H9 (cell line): ENCODE results near the gene CSNK1A1. TPM values are rescaled to one million over a fixed set of nuclear protein-coding genes. Genes with fewer than 3 reads are reported as not detected.

ENCODE experiments used
- DNase-seq: peaks from one replicate; pipeline ENCODE4 v3.0.0-alpha.2; 2017
- H2AFZ ChIP-seq: one replicate; pipeline ENCODE4 v1.6.1; 2013; ENCODE audit warnings: mild to moderate bottlenecking, low read length, control low read depth, moderate library complexity
- H2AK5ac ChIP-seq: 2 replicates; pipeline ENCODE4 v1.6.1; 2013; ENCODE audit warnings: low read length, control low read depth, mixed read lengths; ENCODE audit not compliant: insufficient read length
- H2BK120ac ChIP-seq: one replicate; pipeline ENCODE4 v1.6.1; 2013; ENCODE audit warnings: low read depth, mild to moderate bottlenecking, low read length, control low read depth, inconsistent platforms; ENCODE audit not compliant: poor library complexity, severe bottlenecking
- H2BK12ac ChIP-seq: 2 replicates; pipeline ENCODE4 v1.6.1; 2013; ENCODE audit warnings: low read length, control low read depth, mixed read lengths, low read depth; ENCODE audit not compliant: insufficient read length
- H2BK15ac ChIP-seq: 2 replicates; pipeline ENCODE4 v1.6.1; 2013; ENCODE audit warnings: low read depth, low read length, control low read depth
- H2BK20ac ChIP-seq: one replicate; pipeline ENCODE4 v1.6.1; 2013; ENCODE audit warnings: low read depth, mild to moderate bottlenecking, low read length, control low read depth, inconsistent platforms; ENCODE audit not compliant: poor library complexity, severe bottlenecking
- H2BK5ac ChIP-seq: 2 replicates; pipeline ENCODE4 v1.6.1; 2013; ENCODE audit warnings: low read length, control low read depth, mixed read lengths; ENCODE audit not compliant: insufficient read length
- H3K14ac ChIP-seq: 2 replicates; pipeline ENCODE4 v1.6.1; 2013; ENCODE audit warnings: low read length, control low read depth; ENCODE audit not compliant: insufficient read depth
- H3K18ac ChIP-seq: 2 replicates; pipeline ENCODE4 v1.6.1; 2013; ENCODE audit warnings: low read depth, mild to moderate bottlenecking, mixed read lengths, low read length, control low read depth; ENCODE audit not compliant: insufficient read length
- H3K23ac ChIP-seq: 2 replicates; pipeline ENCODE4 v1.6.1; 2013; ENCODE audit warnings: low read length, control low read depth, mixed read lengths, low read depth; ENCODE audit not compliant: insufficient read length
- H3K23me2 ChIP-seq: 2 replicates; pipeline ENCODE4 v1.6.1; 2013; ENCODE audit warnings: low read depth, mild to moderate bottlenecking, mixed read lengths, low read length, control low read depth; ENCODE audit not compliant: insufficient read length, poor library complexity, severe bottlenecking
- H3K27ac ChIP-seq: 2 replicates; pipeline ENCODE4 v1.5.1; 2013; ENCODE audit warnings: low read length, control low read depth, mixed read lengths, low read depth; ENCODE audit not compliant: insufficient read length
- H3K27me3 ChIP-seq: 2 replicates; pipeline ENCODE4 v1.6.1; 2013; ENCODE audit warnings: low read length, control low read depth, inconsistent platforms; ENCODE audit not compliant: insufficient read depth
- H3K4ac ChIP-seq: 2 replicates; pipeline ENCODE4 v1.6.1; 2013; ENCODE audit warnings: low read depth, mild to moderate bottlenecking, control low read depth, inconsistent platforms, low read length, moderate library complexity
- H3K4me1 ChIP-seq: 2 replicates; pipeline ENCODE4 v1.6.1; 2013; ENCODE audit warnings: low read length, control low read depth, inconsistent platforms; ENCODE audit not compliant: insufficient read depth
- H3K4me2 ChIP-seq: 2 replicates; pipeline ENCODE4 v1.6.1; 2013; ENCODE audit warnings: low read length, control low read depth, mixed read lengths; ENCODE audit not compliant: insufficient read length, insufficient read depth
- H3K56ac ChIP-seq: 2 replicates; pipeline ENCODE4 v1.6.1; 2013; ENCODE audit warnings: low read depth, mild to moderate bottlenecking, mixed read lengths, low read length, control low read depth; ENCODE audit not compliant: insufficient read length
- H3K79me1 ChIP-seq: 2 replicates; pipeline ENCODE4 v1.6.1; 2013; ENCODE audit warnings: low read depth, mild to moderate bottlenecking, moderate library complexity, low read length, control low read depth, inconsistent platforms; ENCODE audit not compliant: insufficient read depth, poor library complexity, severe bottlenecking
- H3K79me2 ChIP-seq: 2 replicates; pipeline ENCODE4 v1.6.1; 2013; ENCODE audit warnings: low read length, control low read depth, inconsistent platforms; ENCODE audit not compliant: insufficient read depth
- H3K9ac ChIP-seq: 2 replicates; pipeline ENCODE4 v1.6.1; 2013; ENCODE audit warnings: low read length, control low read depth, mixed read lengths; ENCODE audit not compliant: insufficient read length; ENCODE audit errors: extremely low read depth
- H3K9me3 ChIP-seq: one replicate; pipeline ENCODE4 v1.6.1; 2013; ENCODE audit warnings: low read depth, low read length, inconsistent platforms; ENCODE audit not compliant: control insufficient read depth
- H3T11ph ChIP-seq: one replicate; pipeline ENCODE4 v1.6.1; 2013; ENCODE audit warnings: mild to moderate bottlenecking, low read length, control low read depth, inconsistent platforms
- H4K20me1 ChIP-seq: one replicate; pipeline ENCODE4 v1.6.1; 2013; ENCODE audit not compliant: control insufficient read depth, insufficient read length, insufficient read depth
- H4K5ac ChIP-seq: 2 replicates; pipeline ENCODE4 v1.6.1; 2013; ENCODE audit warnings: low read depth, mild to moderate bottlenecking, mixed read lengths, low read length, control low read depth; ENCODE audit not compliant: insufficient read length
- H4K8ac ChIP-seq: replicated peaks from 2 replicates; pipeline ENCODE4 v1.6.1; 2013; ENCODE audit warnings: low read length, control low read depth, mixed read lengths, low read depth; ENCODE audit not compliant: insufficient read length
- H4K91ac ChIP-seq: 2 replicates; pipeline ENCODE4 v1.6.1; 2013; ENCODE audit warnings: low read depth, mild to moderate bottlenecking, moderate library complexity, mixed read lengths, low read length, control low read depth; ENCODE audit not compliant: insufficient read length
- H3K27ac Mint-ChIP-seq, 3 experiments: 2 replicates in 2 of 3; 3 replicates in 1 of 3; pipeline ENCODE4 v1.8.0; 2020 to 2021; ENCODE audit warnings: mixed read lengths in 3 of 3, mild to moderate bottlenecking in 1 of 3, moderate library complexity in 1 of 3
- H3K27me3 Mint-ChIP-seq: 2 replicates; pipeline ENCODE4 v1.8.0; 2021; ENCODE audit warnings: low read depth, mild to moderate bottlenecking, moderate library complexity, mixed read lengths
- H3K36me3 Mint-ChIP-seq, 3 experiments: 2 replicates in 2 of 3; 3 replicates in 1 of 3; pipeline ENCODE4 v1.8.0; 2020 to 2021; ENCODE audit warnings: low read depth in 3 of 3, mixed read lengths in 3 of 3; ENCODE audit not compliant: insufficient read depth in 1 of 3
- H3K4me1 Mint-ChIP-seq, 2 experiments: 2 replicates each; pipeline ENCODE4 v1.8.0; 2020; ENCODE audit warnings: mixed read lengths in 2 of 2
- H3K4me3 Mint-ChIP-seq, 2 experiments: 2 replicates in 1 of 2; 3 replicates in 1 of 2; pipeline ENCODE4 v1.8.0; 2020 to 2021; ENCODE audit warnings: mild to moderate bottlenecking in 2 of 2, mixed read lengths in 2 of 2, moderate library complexity in 1 of 2
- H3K9me3 Mint-ChIP-seq, 2 experiments: 2 replicates in 1 of 2; 3 replicates in 1 of 2; pipeline ENCODE4 v1.8.0; 2020; ENCODE audit warnings: mild to moderate bottlenecking in 2 of 2, mixed read lengths in 2 of 2, moderate library complexity in 1 of 2
- WGBS: extraction: QIAGEN DNeasy Blood & Tissue Kit; methylation state at CpG from one replicate; pipeline ENCODE4 v1.1.7; 2013; ENCODE audit warnings: missing lambda C conversion rate, low lambda C conversion rate, mixed read lengths; ENCODE audit not compliant: insufficient read length; ENCODE audit errors: extremely low coverage; 5-methylcytosine and 5-hydroxymethylcytosine counted together
- total RNA-seq: library from RNA; stranded (reverse); gene quantifications from 2 replicates; pipeline ENCODE4 v1.2.1, GENCODE V29; 2021
- TF ChIP-seq, protein P1 (sequence below): fragments of 200-600 bp; sonication (generic); conservative IDR thresholded peaks from 3 replicates; pipeline ENCODE4 v1.8.0; 2021; ENCODE audit warnings: antibody characterized with exemption, mild to moderate bottlenecking

CSNK1A1 gene
- total RNA-seq, 1 experiment from 2014 or later: 310 TPM

DNA sequence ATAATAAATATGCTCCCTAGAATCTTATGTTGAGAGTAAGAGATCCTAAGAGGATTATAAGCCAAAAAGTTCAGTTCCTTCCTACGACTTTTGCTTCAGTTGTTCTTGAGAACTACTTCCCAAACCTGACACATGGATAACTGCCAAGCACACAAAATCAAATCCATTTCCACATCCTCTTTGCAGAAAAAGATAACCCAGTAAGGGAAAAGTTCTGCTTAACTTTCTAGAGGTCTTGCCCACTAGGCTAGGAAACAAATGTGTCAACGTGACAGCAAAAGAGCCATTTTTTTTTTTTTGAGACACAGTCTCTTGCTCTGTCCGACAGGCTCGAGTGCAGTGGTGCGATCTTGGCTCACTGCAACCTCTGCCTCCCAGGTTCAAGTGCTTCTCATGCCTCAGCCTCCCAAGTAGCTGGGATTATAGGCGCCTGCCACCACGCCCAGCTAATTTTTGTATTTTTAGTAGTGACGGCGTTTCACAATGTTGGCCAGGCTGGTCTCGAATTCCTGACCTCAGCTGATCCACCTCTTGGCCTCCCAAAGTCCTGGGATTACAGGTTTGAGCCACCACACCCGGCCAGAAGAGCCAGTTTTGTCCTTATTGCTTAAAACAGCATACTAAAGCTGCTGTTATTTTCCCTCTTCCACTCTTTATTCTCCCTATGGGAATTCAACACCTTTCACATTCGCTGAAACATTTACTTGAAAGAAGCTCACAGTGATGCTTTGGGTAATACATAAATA, 24.2 kb downstream of the CSNK1A1 start:
- Histone ChIP-seq H3K4me1 (no peaks in the 10 kb centered on the region; the same call in 1 of the 2 replicates), H3K4me2 (no peak overlapping the region), H4K5ac (no peak overlapping the region), H2AFZ (no peak overlapping the region), H3K79me2 (peaks cover 55% of the 10 kb centered on the region), H2AK5ac (no peak overlapping the region), H3K18ac (no peak overlapping the region), H2BK120ac (no peak overlapping the region), H2BK15ac (no peak overlapping the region), H3K27me3 (no peaks in the 10 kb centered on the region), H4K20me1 (no peaks in the 10 kb centered on the region), H3K27ac (no peak overlapping the region), H4K8ac (no peak overlapping the region), H3K23ac (no peak overlapping the region), H2BK20ac (no peak overlapping the region), H3K4ac (no peak overlapping the region), H3K79me1 (peaks cover 8% of the 10 kb centered on the region), H3K56ac (no peak overlapping the region), H3K9me3 (no peaks in the 10 kb centered on the region), H3K9ac (no peak overlapping the region), H2BK12ac (no peak overlapping the region), H3T11ph (no peak overlapping the region), H3K14ac (no peak overlapping the region), H3K23me2 (no peaks in the 10 kb centered on the region), H4K91ac (no peak overlapping the region), H2BK5ac (no peak overlapping the region)
- TF ChIP-seq, protein P1, sequence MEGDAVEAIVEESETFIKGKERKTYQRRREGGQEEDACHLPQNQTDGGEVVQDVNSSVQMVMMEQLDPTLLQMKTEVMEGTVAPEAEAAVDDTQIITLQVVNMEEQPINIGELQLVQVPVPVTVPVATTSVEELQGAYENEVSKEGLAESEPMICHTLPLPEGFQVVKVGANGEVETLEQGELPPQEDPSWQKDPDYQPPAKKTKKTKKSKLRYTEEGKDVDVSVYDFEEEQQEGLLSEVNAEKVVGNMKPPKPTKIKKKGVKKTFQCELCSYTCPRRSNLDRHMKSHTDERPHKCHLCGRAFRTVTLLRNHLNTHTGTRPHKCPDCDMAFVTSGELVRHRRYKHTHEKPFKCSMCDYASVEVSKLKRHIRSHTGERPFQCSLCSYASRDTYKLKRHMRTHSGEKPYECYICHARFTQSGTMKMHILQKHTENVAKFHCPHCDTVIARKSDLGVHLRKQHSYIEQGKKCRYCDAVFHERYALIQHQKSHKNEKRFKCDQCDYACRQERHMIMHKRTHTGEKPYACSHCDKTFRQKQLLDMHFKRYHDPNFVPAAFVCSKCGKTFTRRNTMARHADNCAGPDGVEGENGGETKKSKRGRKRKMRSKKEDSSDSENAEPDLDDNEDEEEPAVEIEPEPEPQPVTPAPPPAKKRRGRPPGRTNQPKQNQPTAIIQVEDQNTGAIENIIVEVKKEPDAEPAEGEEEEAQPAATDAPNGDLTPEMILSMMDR: no peak
- peak overlapping the region in 2 of 3 experiments; percentile 5 to 41; a peak in 3 of 7 replicates for H3K27ac Mint-ChIP-seq
- peaks cover 35 to 39% of the 10 kb centered on the region in 2 experiments for H3K4me1 Mint-ChIP-seq
- no peak overlapping the region for H3K4me3 Mint-ChIP-seq
- H3K27me3 Mint-ChIP-seq: no peaks in the 10 kb centered on the region
- peaks cover 9 to 34% (median 30%) of the 10 kb centered on the region in 3 experiments; a peak in 6 of 7 replicates for H3K36me3 Mint-ChIP-seq
- WGBS: no CpG with 5 or more reads among the region's 12 CpGs
- no peaks in the 10 kb centered on the region for H3K9me3 Mint-ChIP-seq
- no peak for DNase-seq
